Adrenal gland (tissue), 12 donors: ENCODE data around the gene SYNRG. TPM values are rescaled to one million over a fixed set of nuclear protein-coding genes. Genes with fewer than 3 reads are reported as not detected.

Experiments used
- DNase-seq, 7 donors: peaks; one replicate each; pipeline ENCODE4 v3.0.0-alpha.2; 2019 to 2020
- H3K27ac ChIP-seq, 5 donors: fragments of 200-600 bp; sonication (generic) in 4 of 5; 1 replicate in 3 of 5; 2 replicates in 2 of 5; pipeline versions ENCODE4 v1.5.1 to v1.8.0; 2016 to 2020; ENCODE audit warnings: mild to moderate bottlenecking in 1 of 5
- H3K27me3 ChIP-seq: fragments of 200-600 bp; 2 replicates; pipeline ENCODE4 v1.8.0; 2021
- H3K36me3 ChIP-seq, 2 donors: fragments of 200-600 bp; replicated peaks in 1 of 2; 1 replicate in 1 of 2; 2 replicates in 1 of 2; pipeline versions ENCODE4 v1.5.1 to v1.8.0; 2018 to 2022
- H3K4me1 ChIP-seq, 2 donors: fragments of 200-600 bp; replicated peaks in 1 of 2; 1 replicate in 1 of 2; 2 replicates in 1 of 2; pipeline versions ENCODE4 v1.5.1 to v1.8.0; 2018 to 2021
- H3K4me3 ChIP-seq, 4 donors: fragments of 200-600 bp; sonication (generic) in 3 of 4; one replicate each; pipeline ENCODE4 v1.5.1; 2016 to 2018
- H3K9me3 ChIP-seq, 3 donors: fragments of 200-600 bp; sonication (generic) in 1 of 3; replicated peaks in 1 of 3; 1 replicate in 2 of 3; 2 replicates in 1 of 3; pipeline versions ENCODE4 v1.5.1 to v1.8.0; 2016 to 2021
- POLR2A ChIP-seq, 2 donors: fragments of 450-650 bp; IDR thresholded peaks; one replicate each; pipeline ENCODE4 v1.6.1; 2017; ENCODE audit warnings: antibody characterized with exemption in 2 of 2, mild to moderate bottlenecking in 2 of 2, moderate library complexity in 1 of 2
- WGBS, 4 donors: extraction: QIAGEN DNeasy Blood & Tissue Kit in 2 of 4; methylation state at CpG; one replicate each; pipeline versions ENCODE4 v1.1.5 to v1.1.7; 2013 to 2017; 5-methylcytosine and 5-hydroxymethylcytosine counted together
- intact Hi-C, 2 donors: fragments of 100-400 bp; cut with DNase I; formaldehyde crosslinking; loops; one replicate each; pipeline versions ENCODE4 v1.14.1 to v1.15.0; 2022 to 2023
- polyA plus RNA-seq, 3 donors: library from polyadenylated mRNA; stranded (reverse); fragments of 200-250 nt in 2 of 3; fragments of 350-450 nt in 1 of 3; fragmentation: Illumina TruSeq in 1 of 3; extraction: RNeasy Lipid Tissue Mini Kit (QIAGEN cat#74804) in 1 of 3; gene quantifications; one replicate each; pipeline ENCODE4 v1.2.3, GENCODE V29; 2013 to 2014
- total RNA-seq, 9 donors: library from RNA; depleted of rRNA in 4 of 9; stranded (reverse); fragments of >200 nt in 4 of 9; fragments of 120-200 nt in 1 of 9; fragmentation: NEBNext Ultra II Directional in 1 of 9; extraction: Animal tissue kit (Norgen Biotek cat#: 25700) in 1 of 9; gene quantifications; one replicate each; pipeline versions ENCODE4 v1.1.0 to v1.2.4, GENCODE V29; 2013 to 2023
- TF ChIP-seq, protein P1 (sequence below), 6 experiments: fragments of 450-650 bp in 4 of 6; fragments of 200-600 bp in 2 of 6; sonication (generic) in 1 of 6; IDR thresholded peaks; 1 replicate in 5 of 6; 2 replicates in 1 of 6; pipeline versions ENCODE4 v1.5.1 to v1.8.0; 2016 to 2021; ENCODE audit warnings: antibody characterized with exemption in 6 of 6, mild to moderate bottlenecking in 2 of 6, moderate library complexity in 1 of 6
- donor health status: healthy with polysubstance abuse.
- donor health status: Bipolar disorder and iron deficiency.
- donor health status: DM: yes; HTN: yes; CAD: no.
- donor health status: DM: no; HTN: no; CAD: no.
- donor health status: DM: no; HTN: no; CAD: no.
- donor health status: DM: yes; HTN: yes; CAD: no.

The SYNRG gene
- total and polyA plus RNA-seq, 12 donors: 8.5 to 45.7 (median 29.3) TPM

DNA sequence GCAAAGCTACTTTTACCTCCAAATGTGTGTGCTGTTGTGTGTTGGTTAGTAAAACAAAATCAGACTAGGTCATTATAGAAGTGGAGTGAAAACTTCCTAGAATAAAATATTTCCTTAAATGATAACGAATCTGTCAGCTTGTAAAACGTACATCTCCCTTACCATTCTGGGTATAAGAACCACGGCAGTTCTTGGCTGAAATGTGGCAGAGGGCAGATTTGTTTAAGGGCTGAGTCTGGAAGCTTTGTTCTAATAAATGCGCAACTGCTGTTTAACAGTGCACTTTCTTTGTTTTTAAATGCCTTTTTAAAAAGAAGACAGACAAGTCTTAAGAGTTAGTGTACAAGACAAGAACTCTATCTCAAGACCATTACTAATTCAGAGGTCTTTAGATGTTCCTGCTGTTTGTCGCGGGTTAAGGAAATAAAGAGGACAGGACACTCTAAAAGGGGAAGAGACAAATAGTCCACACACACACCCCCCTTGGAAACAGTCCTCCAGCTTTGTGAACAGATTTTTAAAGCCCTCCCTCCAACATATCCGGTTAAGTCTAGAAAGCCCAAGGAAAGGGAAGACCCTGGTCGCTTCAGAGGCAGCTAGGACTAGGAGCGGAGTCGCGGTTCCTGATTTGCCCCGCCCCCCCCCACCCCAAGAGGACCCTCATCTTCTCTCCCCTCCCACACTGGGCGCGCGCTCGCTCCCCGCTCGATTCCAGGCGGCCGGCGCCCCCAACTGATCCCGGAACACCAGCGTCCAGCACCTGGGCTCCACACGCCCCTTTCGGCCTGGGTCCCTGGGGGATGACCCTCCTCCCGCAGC is 658 bp downstream of the SYNRG start:
- TF ChIP-seq, protein P1, sequence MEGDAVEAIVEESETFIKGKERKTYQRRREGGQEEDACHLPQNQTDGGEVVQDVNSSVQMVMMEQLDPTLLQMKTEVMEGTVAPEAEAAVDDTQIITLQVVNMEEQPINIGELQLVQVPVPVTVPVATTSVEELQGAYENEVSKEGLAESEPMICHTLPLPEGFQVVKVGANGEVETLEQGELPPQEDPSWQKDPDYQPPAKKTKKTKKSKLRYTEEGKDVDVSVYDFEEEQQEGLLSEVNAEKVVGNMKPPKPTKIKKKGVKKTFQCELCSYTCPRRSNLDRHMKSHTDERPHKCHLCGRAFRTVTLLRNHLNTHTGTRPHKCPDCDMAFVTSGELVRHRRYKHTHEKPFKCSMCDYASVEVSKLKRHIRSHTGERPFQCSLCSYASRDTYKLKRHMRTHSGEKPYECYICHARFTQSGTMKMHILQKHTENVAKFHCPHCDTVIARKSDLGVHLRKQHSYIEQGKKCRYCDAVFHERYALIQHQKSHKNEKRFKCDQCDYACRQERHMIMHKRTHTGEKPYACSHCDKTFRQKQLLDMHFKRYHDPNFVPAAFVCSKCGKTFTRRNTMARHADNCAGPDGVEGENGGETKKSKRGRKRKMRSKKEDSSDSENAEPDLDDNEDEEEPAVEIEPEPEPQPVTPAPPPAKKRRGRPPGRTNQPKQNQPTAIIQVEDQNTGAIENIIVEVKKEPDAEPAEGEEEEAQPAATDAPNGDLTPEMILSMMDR (IDR thresholded peaks at IDR 0.05): no peak
- TF ChIP-seq POLR2A (IDR thresholded peaks at IDR 0.05): no peak
- Histone ChIP-seq H3K4me3 (peak overlapping the region in 3 of 4 donors; percentile 82 to 91 (median 84)), H3K4me1 (peaks cover 5 to 41% of the 10 kb centered on the region in 2 donors), H3K27ac (peak overlapping the region; percentile 43 to 91 (median 79)), H3K27me3 (no peaks in the 10 kb centered on the region), H3K36me3 (peaks cover 0 to 7% of the 10 kb centered on the region in 2 donors), H3K9me3 (no peaks in the 10 kb centered on the region)
- intact Hi-C loops: no loop called here
- peak in 1 of 7 donors; percentile 28 for DNase-seq
- 0 to 1% (median 0%) methylated on average over 12 to 26 of the region's 26 CpGs for WGBS, 4 donors

DNA sequence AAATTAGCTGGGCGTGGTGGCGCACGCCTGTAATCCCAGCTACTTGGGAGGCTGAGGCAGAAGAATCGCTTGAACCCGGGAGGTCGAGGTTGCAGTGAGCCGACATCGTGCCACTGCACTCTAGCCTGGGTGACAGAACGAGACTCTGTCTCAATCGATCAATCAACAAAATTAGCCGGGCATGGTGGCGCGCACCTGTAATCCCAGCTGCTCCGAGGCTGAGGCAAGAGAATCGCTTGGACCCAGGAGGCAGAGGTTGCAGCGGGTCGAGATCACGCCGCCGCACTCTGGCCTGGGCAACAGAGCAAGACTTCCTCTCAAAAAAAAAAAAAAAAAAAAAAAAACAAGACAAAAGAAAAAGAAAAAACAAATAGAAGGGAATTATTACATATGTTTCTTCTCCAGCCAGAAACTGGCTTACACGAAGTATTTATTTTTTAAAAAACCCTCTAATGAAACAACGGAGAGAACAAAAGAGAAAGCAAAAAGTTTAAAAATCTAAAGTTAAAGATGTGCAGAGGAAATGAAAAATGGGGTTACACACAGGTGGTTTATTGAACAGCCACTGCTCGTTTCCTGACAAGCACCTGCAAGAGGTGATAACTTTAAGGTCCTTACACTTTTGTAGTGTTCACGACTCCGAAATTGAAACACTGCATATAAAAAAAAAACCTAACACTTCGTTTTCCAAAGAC is 1.4 kb downstream of the SYNRG start:
- H3K4me1 ChIP-seq: peaks cover 5 to 41% of the 10 kb centered on the region in 2 donors
- 71 to 75% (median 72%) methylated on average over 21 to 26 of the region's 26 CpGs for WGBS, 4 donors
- no peaks in the 10 kb centered on the region for H3K27me3 ChIP-seq
- intact Hi-C loops: no loop called here
- peak overlapping the region in 1 of 4 donors; percentile 82 for H3K4me3 ChIP-seq
- no peaks in the 10 kb centered on the region for H3K36me3 ChIP-seq
- peak overlapping the region in 2 of 5 donors; percentile 87 to 91 for H3K27ac ChIP-seq
- no peak for DNase-seq
- no peaks in the 10 kb centered on the region for H3K9me3 ChIP-seq
- no peak for TF ChIP-seq POLR2A (IDR thresholded peaks at IDR 0.05)
- TF ChIP-seq, protein P1 (IDR thresholded peaks at IDR 0.05): no peak

DNA sequence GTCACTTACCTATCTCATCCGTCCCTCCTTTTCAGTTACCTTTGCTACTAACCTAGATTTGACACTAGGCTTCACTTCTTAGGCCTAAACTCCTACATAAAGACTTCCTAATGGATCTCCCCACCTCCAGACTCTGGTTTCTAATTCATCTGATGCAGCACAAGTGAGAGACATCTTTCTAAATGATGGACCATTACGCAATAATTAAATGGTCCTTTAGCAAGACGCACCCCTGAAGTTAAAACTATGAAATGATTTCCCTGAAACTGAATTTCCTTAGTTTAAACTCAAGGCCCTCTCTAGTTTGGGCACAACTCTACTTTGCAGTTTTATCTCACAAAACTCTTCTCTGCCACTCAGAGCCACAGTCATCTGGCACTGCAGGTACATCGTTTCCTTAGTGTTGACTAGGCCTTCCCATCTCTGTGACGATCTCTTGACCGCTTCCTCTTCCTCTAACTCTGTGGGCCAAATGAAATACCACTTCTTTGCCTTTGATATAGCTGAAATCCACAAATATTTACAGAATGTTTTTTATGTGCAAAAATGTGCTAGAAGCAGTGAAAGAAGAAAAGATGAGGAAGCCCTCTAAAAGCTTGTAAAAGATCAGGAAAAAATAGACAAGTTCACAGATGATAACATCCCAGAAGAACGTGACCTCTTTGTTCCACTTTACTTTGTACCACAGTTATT is 3.3 kb downstream of the SYNRG start:
- Histone ChIP-seq H3K9me3 (no peaks in the 10 kb centered on the region), H3K4me1 (peaks cover 5 to 41% of the 10 kb centered on the region in 2 donors), H3K27ac (no peak overlapping the region), H3K4me3 (no peak overlapping the region), H3K36me3 (no peaks in the 10 kb centered on the region), H3K27me3 (no peaks in the 10 kb centered on the region)
- no peak for DNase-seq
- TF ChIP-seq, protein P1 (IDR thresholded peaks at IDR 0.05): no peak
- TF ChIP-seq POLR2A (IDR thresholded peaks at IDR 0.05): no peak
- intact Hi-C loops: no loop called here
- 79 to 86% (median 82%) methylated on average over 7 of the region's 7 CpGs for WGBS, 4 donors

DNA sequence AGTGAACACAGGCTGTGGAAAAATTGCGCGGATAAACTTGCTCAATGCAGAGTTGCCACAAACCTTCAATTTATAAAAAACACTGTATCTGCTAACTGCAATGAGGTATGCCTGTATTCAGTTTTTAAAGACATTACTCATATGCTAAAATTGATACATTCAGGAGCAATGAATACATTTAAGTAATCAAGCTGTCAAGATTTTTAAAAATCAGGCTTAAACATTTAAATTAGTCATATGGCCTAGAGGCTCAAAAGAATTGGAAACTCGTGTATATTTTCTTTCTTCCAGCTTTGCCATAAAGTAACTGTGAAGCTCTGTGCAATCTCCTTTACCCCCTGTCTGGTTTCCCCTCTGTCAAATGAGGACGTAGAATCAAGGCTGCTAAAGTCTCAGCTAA is 4.1 kb downstream of the SYNRG start:
- no peaks in the 10 kb centered on the region for H3K27me3 ChIP-seq
- 79 to 87% (median 82%) methylated on average over 4 of the region's 4 CpGs for WGBS, 4 donors
- H3K4me1 ChIP-seq: peaks cover 5 to 40% of the 10 kb centered on the region in 2 donors
- TF ChIP-seq POLR2A (IDR thresholded peaks at IDR 0.05): no peak
- TF ChIP-seq, protein P1 (IDR thresholded peaks at IDR 0.05): no peak
- H3K9me3 ChIP-seq: no peaks in the 10 kb centered on the region
- H3K36me3 ChIP-seq: peaks cover 0 to under 1% of the 10 kb centered on the region in 2 donors
- no peak overlapping the region for H3K4me3 ChIP-seq
- no peak for DNase-seq
- intact Hi-C loops: no loop called here
- no peak overlapping the region for H3K27ac ChIP-seq
